NCI-H2196 treated with DMSO at 0.1 percent for 48 hours (cell line): ENCODE data around the gene PLCXD1.
"Not testable (repeated sequence)": the region's sequence is repeated elsewhere in the genome, so short reads cannot be mapped to it uniquely, and the experiment has no call there.

Experiments used
- DNase-seq: peaks from one replicate; lab custom pipeline; 2025; ENCODE audit not compliant: unreplicated experiment; lab: John Stamatoyannopoulos, UW

PLCXD1 gene

GRCh38 chrX:291411-291901, 10.3 kb downstream of the PLCXD1 start:
- no peak for DNase-seq

- DNase-seq, result no peak
These were observed 12.0 kb downstream of the PLCXD1 start for GRCh38 chrX:292900-293897.

GRCh38 chrX:295136-295535, 14.0 kb downstream of the PLCXD1 start:
- DNase-seq, result no peak

- DNase-seq, result no peak
These were observed 17.8 kb downstream of the PLCXD1 start for GRCh38 chrX:298993-299392.

- DNase-seq, result no peak
These were observed 19.2 kb downstream of the PLCXD1 start for GRCh38 chrX:300334-300733.

- no peak for DNase-seq
These were observed 21.8 kb downstream of the PLCXD1 start for GRCh38 chrX:302975-303374.

- DNase-seq, result not testable (repeated sequence)
These were observed 24.8 kb downstream of the PLCXD1 start for GRCh38 chrX:305781-306613.

GRCh38 chrX:306614-307251, 25.6 kb downstream of the PLCXD1 start:
- DNase-seq, result not testable (repeated sequence)

GRCh38 chrX:307261-308111, 26.3 kb downstream of the PLCXD1 start:
- no peak for DNase-seq

GRCh38 chrX:308821-309520, 27.8 kb downstream of the PLCXD1 start:
- no peak for DNase-seq

GRCh38 chrX:310621-311155, 29.5 kb downstream of the PLCXD1 start:
- no peak for DNase-seq

- no peak for DNase-seq
These were observed 30.3 kb downstream of the PLCXD1 start for GRCh38 chrX:311156-312129.

GRCh38 chrX:312621-313331, 31.6 kb downstream of the PLCXD1 start:
- DNase-seq, result no peak

- no peak for DNase-seq
These were observed 32.4 kb downstream of the PLCXD1 start for GRCh38 chrX:313546-313945.

GRCh38 chrX:314049-314448, 32.9 kb downstream of the PLCXD1 start:
- no peak for DNase-seq

- no peak for DNase-seq
These were observed 33.8 kb downstream of the PLCXD1 start for GRCh38 chrX:314781-315595.
